SK-N-SH treated with all-trans-retinoic acid at 6 μM for 48 hours (cell line): Measurements from ENCODE around the gene TYROBP.

Experiments used
- ATAC-seq: fragments of 200-7000 bp; cut with Tn5 transposase; 3 replicates; pipeline ENCODE4 v1.9.1; 2020; ENCODE audit warnings: mild to moderate bottlenecking, moderate library complexity
- ARNTL ChIP-seq: fragments of 450-650 bp; formaldehyde crosslinking; IDR thresholded peaks from 2 replicates; pipeline ENCODE4 v1.5.0; 2020; ENCODE audit warnings: low read depth, mild to moderate bottlenecking, moderate library complexity, borderline replicate concordance
- BACH2 ChIP-seq: fragments of 250-450 bp; sonication (Bioruptor Pico); IDR thresholded peaks from 2 replicates; pipeline ENCODE4 v1.9.0; 2021; ENCODE audit warnings: mild to moderate bottlenecking, borderline replicate concordance
- CSDC2 ChIP-seq: fragments of 250-450 bp; sonication (Bioruptor Pico); IDR thresholded peaks from 2 replicates; pipeline ENCODE4 v1.5.0; 2020; ENCODE audit warnings: mild to moderate bottlenecking, moderate library complexity
- CSRNP3 ChIP-seq: fragments of 250-450 bp; sonication (Bioruptor Pico); IDR thresholded peaks from 2 replicates; pipeline ENCODE4 v1.5.1; 2021; ENCODE audit warnings: mild to moderate bottlenecking, moderate library complexity
- ESRRG ChIP-seq: fragments of 250-450 bp; sonication (Bioruptor Pico); IDR thresholded peaks from 2 replicates; pipeline ENCODE4 v1.6.1; 2021; ENCODE audit warnings: mild to moderate bottlenecking
- GLIS3 ChIP-seq: fragments of 250-450 bp; sonication (Bioruptor Pico); IDR thresholded peaks from 2 replicates; pipeline ENCODE4 v1.5.0; 2020; ENCODE audit warnings: mild to moderate bottlenecking, moderate library complexity
- OSR1 ChIP-seq: fragments of 250-450 bp; sonication (Bioruptor Pico); IDR thresholded peaks from 2 replicates; pipeline ENCODE4 v1.8.0; 2022; ENCODE audit warnings: moderate library complexity, mild to moderate bottlenecking, inconsistent platforms
- PATZ1 ChIP-seq: fragments of 250-450 bp; sonication (Bioruptor Pico); IDR thresholded peaks from 2 replicates; pipeline ENCODE4 v1.8.0; 2020; ENCODE audit warnings: mild to moderate bottlenecking, moderate library complexity, borderline replicate concordance
- POU6F1 ChIP-seq: fragments of 250-450 bp; sonication (Bioruptor Pico); IDR thresholded peaks from 2 replicates; pipeline ENCODE4 v1.8.0; 2021; ENCODE audit warnings: low read depth, mild to moderate bottlenecking, moderate library complexity, borderline replicate concordance
- PPARA ChIP-seq: fragments of 250-450 bp; sonication (Bioruptor Pico); IDR thresholded peaks from 2 replicates; pipeline ENCODE4 v1.5.0; 2020; ENCODE audit warnings: mild to moderate bottlenecking, borderline replicate concordance
- SNAI2 ChIP-seq: fragments of 250-450 bp; sonication (Bioruptor Pico); IDR thresholded peaks from 2 replicates; pipeline ENCODE4 v1.5.0; 2020; ENCODE audit warnings: mild to moderate bottlenecking, moderate library complexity
- TCF4 ChIP-seq: fragments of 250-450 bp; sonication (Bioruptor Pico); IDR thresholded peaks from 2 replicates; pipeline ENCODE4 v1.8.0; 2021; ENCODE audit warnings: mild to moderate bottlenecking, moderate library complexity, borderline replicate concordance
- TOX ChIP-seq: fragments of 250-450 bp; sonication (Bioruptor Pico); IDR thresholded peaks from 2 replicates; pipeline ENCODE4 v1.8.0; 2021; ENCODE audit warnings: mild to moderate bottlenecking, moderate library complexity, borderline replicate concordance
- ZC3H10 ChIP-seq: fragments of 250-450 bp; sonication (Bioruptor Pico); IDR thresholded peaks from 2 replicates; pipeline ENCODE4 v1.5.1; 2021; ENCODE audit warnings: mild to moderate bottlenecking, moderate library complexity
- ZFP3 ChIP-seq: fragments of 250-450 bp; sonication (Bioruptor Pico); IDR thresholded peaks from 2 replicates; pipeline ENCODE4 v1.5.0; 2020; ENCODE audit warnings: mild to moderate bottlenecking, moderate library complexity
- ZFP30 ChIP-seq: fragments of 450-650 bp; formaldehyde crosslinking; IDR thresholded peaks from 2 replicates; pipeline ENCODE4 v1.5.0; 2022; ENCODE audit warnings: mild to moderate bottlenecking, moderate library complexity
- ZNF565 ChIP-seq: fragments of 450-650 bp; formaldehyde crosslinking; conservative IDR thresholded peaks from 2 replicates; pipeline ENCODE4 v1.5.0; 2020; ENCODE audit warnings: low read depth, mild to moderate bottlenecking, moderate library complexity
- ZNF70 ChIP-seq: fragments of 450-650 bp; formaldehyde crosslinking; IDR thresholded peaks from 2 replicates; pipeline ENCODE4 v1.5.0; 2020; ENCODE audit warnings: mild to moderate bottlenecking, moderate library complexity
- ZNF8 ChIP-seq: fragments of 450-650 bp; formaldehyde crosslinking; IDR thresholded peaks from 2 replicates; pipeline ENCODE4 v1.5.0; 2020; ENCODE audit warnings: mild to moderate bottlenecking, moderate library complexity
- TF ChIP-seq, protein P1 (sequence below): fragments of 250-450 bp; sonication (Bioruptor Pico); IDR thresholded peaks from 2 replicates; pipeline ENCODE4 v1.5.0; 2020; ENCODE audit warnings: mild to moderate bottlenecking, moderate library complexity

TYROBP gene

GRCh38 chr19:35919306-35919705, 11.2 kb upstream of the TYROBP start:
- TF ChIP-seq CSRNP3 (CRISPR knock-in tag) (no peak), GLIS3 (CRISPR knock-in tag) (no peak), ESRRG (CRISPR knock-in tag) (no peak)
- TF ChIP-seq, all 23 proteins: peak for 0
- no peak for ATAC-seq

DNA sequence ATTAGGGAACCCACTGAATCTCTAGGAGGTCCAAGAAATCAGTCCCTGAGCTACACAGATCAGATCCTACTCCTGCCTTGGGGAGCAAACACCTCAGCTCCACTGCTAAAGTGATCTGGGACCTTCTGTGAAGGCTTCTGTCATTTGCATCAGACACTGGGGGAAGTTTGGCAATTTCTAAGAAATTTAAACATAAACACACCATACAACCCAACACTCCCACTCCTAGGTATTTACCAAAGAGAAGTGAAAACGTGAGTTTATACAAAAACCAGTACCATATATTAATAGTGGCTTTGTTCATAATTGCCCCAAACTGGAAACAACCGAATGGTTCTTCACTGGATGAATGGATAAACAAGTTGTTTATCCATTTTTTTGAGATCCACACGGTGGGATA, 7.3 kb upstream of the TYROBP start:
- ATAC-seq: no peak

GRCh38 chr19:35913589-35913988, 5.5 kb upstream of the TYROBP start:
- no peak for ATAC-seq
- no peak for TF ChIP-seq PATZ1
- TF ChIP-seq ZC3H10 (CRISPR knock-in tag): no peak
- TF ChIP-seq POU6F1 (CRISPR knock-in tag): no peak
- no peak for TF ChIP-seq ZFP3 (CRISPR knock-in tag)
- TF ChIP-seq SNAI2 (CRISPR knock-in tag): no peak
- TF ChIP-seq CSDC2 (CRISPR knock-in tag): no peak
- TF ChIP-seq OSR1 (CRISPR knock-in tag): no peak
- TF ChIP-seq ESRRG (CRISPR knock-in tag): no peak
- no peak for TF ChIP-seq ZNF70
- TF ChIP-seq TOX (CRISPR knock-in tag): no peak
- no peak for TF ChIP-seq ARNTL (CRISPR knock-in tag)
- no peak for TF ChIP-seq PPARA
- no peak for TF ChIP-seq GLIS3 (CRISPR knock-in tag)

More for the DNA sequence above, 7.3 kb upstream of the TYROBP start:
- TF ChIP-seq PPARA (no peak), SNAI2 (CRISPR knock-in tag) (no peak), ARNTL (CRISPR knock-in tag) (no peak), OSR1 (CRISPR knock-in tag) (no peak), CSRNP3 (CRISPR knock-in tag) (no peak), ZFP3 (CRISPR knock-in tag) (no peak), ESRRG (CRISPR knock-in tag) (no peak), TCF4 (CRISPR knock-in tag) (no peak), ZNF565 (CRISPR knock-in tag) (no peak), ZC3H10 (CRISPR knock-in tag) (no peak), ZNF8 (CRISPR knock-in tag) (no peak), ZNF70 (no peak), BACH2 (no peak), TOX (CRISPR knock-in tag) (no peak), ZFP30 (CRISPR knock-in tag) (no peak), POU6F1 (CRISPR knock-in tag) (no peak)
- TF ChIP-seq, protein P1, sequence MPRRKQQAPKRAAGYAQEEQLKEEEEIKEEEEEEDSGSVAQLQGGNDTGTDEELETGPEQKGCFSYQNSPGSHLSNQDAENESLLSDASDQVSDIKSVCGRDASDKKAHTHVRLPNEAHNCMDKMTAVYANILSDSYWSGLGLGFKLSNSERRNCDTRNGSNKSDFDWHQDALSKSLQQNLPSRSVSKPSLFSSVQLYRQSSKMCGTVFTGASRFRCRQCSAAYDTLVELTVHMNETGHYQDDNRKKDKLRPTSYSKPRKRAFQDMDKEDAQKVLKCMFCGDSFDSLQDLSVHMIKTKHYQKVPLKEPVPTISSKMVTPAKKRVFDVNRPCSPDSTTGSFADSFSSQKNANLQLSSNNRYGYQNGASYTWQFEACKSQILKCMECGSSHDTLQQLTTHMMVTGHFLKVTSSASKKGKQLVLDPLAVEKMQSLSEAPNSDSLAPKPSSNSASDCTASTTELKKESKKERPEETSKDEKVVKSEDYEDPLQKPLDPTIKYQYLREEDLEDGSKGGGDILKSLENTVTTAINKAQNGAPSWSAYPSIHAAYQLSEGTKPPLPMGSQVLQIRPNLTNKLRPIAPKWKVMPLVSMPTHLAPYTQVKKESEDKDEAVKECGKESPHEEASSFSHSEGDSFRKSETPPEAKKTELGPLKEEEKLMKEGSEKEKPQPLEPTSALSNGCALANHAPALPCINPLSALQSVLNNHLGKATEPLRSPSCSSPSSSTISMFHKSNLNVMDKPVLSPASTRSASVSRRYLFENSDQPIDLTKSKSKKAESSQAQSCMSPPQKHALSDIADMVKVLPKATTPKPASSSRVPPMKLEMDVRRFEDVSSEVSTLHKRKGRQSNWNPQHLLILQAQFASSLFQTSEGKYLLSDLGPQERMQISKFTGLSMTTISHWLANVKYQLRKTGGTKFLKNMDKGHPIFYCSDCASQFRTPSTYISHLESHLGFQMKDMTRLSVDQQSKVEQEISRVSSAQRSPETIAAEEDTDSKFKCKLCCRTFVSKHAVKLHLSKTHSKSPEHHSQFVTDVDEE (CRISPR knock-in tag): no peak
